ENCODE data around the gene MRPS21.

Gene MRPS21

DNA sequence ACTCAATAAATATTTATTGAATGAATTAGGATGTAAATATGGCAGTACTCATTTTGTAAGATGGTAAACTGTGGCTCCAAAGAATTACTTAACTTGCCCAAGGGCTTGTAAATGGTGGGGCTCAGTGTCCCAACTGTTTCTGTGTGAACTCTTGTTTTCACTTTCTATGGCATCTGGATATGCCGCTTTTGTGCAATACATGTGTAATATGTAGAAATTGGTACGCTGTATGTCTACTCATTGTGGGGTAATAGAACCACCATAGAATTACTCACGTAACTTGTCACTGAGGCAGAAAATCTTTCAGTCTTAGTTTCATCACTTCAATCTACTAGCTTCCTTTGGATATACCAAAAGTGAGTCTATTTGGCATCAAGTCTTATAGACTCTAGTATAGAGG is 28.6 kb downstream of the MRPS21 start:
- Mint-ChIP-seq H3K36me3 (ENCODE audit: low read depth) (peaks cover 27% of the 10 kb centered on the region), H3K4me3 (peak overlapping the region; percentile 98), H3K9me3 (no peaks in the 10 kb centered on the region), H3K4me1 (peaks cover 15% of the 10 kb centered on the region), H3K27me3 (ENCODE audit: low read depth, poor library complexity) (peaks cover 11% of the 10 kb centered on the region), H3K27ac (no peak overlapping the region)
- DNase-seq, result no peak
- TF ChIP-seq CTCF (IDR thresholded peaks at IDR 0.05), result no peak

DNA sequence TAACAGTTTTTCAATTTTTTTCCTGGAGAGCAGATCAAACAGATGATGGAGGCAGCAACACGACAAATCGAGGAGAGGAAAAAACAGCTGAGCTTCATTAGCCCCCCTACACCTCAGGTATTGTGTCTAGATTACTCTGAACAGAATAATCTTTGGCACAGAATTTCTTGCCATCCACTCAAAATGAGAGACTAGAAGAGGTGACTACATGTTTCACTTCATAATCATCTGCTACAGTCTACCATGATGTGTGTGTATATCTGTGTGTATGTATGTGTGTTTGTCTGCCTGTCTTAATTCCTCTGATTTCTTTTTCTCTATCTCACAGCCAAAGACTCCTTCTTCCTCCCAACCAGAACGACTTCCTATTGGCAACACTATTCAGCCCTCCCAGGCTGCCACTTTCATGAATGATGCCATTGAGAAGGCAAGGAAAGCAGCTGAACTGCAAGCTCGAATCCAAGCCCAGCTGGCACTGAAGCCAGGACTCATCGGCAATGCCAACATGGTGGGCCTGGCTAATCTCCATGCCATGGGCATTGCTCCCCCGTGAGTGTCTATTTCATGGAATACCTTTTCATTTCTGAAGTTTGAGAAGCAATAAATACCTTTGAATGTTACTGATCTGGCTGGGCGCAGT is 39.1 kb downstream of the MRPS21 start:
- Mint-ChIP-seq H3K27me3 (ENCODE audit: low read depth, poor library complexity) (no peaks in the 10 kb centered on the region), H3K4me3 (no peak overlapping the region), H3K4me1 (no peaks in the 10 kb centered on the region), H3K27ac (no peak overlapping the region), H3K36me3 (ENCODE audit: low read depth) (peaks cover 78% of the 10 kb centered on the region), H3K9me3 (no peaks in the 10 kb centered on the region)
- no peak for TF ChIP-seq CTCF (IDR thresholded peaks at IDR 0.05)
- DNase-seq, result no peak

DNA sequence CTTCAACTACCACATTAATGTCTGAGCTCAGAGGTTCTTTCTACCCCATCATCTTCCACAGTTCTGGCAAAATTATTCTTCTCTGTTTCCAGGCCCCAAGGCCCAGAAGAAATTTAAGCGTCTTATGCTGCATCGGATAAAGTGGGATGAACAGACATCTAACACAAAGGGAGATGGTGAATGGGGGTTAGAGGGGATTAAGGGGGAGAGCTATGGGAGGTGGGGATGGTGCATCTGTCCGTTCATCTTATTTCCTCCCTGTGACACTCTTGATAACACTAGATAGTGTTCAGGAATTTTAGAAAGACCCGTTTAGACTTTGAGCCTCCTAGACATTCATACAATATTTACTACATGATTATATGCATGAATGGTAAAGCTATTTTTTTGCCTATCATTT is 52.7 kb downstream of the MRPS21 start:
- H3K4me1 Mint-ChIP-seq, result no peaks in the 10 kb centered on the region
- H3K9me3 Mint-ChIP-seq, result no peaks in the 10 kb centered on the region
- TF ChIP-seq CTCF (IDR thresholded peaks at IDR 0.05), result no peak
- peaks cover 74% of the 10 kb centered on the region for H3K36me3 Mint-ChIP-seq (ENCODE audit: low read depth)
- no peak for DNase-seq
- H3K27ac Mint-ChIP-seq, result no peak overlapping the region
- no peak overlapping the region for H3K4me3 Mint-ChIP-seq
- no peaks in the 10 kb centered on the region for H3K27me3 Mint-ChIP-seq (ENCODE audit: low read depth, poor library complexity)

DNA sequence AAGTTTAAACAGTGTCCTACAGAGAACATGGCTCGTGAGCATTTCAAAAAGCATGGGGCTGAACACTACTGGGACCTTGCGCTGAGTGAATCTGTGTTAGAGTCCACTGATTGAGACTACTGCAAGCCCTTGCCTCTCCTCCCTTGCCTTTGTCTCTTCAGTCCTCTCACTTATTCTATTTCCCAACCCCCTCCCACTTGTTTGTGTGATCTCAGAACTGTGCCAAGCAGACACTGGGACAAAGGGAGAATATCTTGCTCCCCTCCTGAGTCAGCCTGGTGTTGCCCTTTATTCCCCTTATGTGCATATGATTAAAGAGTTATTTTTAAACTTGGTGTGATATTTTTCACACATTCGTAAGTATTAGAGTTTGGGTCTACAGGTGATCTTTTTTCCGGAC is 59.2 kb downstream of the MRPS21 start:
- Mint-ChIP-seq H3K9me3 (no peaks in the 10 kb centered on the region), H3K27me3 (ENCODE audit: low read depth, poor library complexity) (peaks cover 5% of the 10 kb centered on the region), H3K36me3 (ENCODE audit: low read depth) (peaks cover 66% of the 10 kb centered on the region), H3K4me1 (no peaks in the 10 kb centered on the region), H3K4me3 (no peak overlapping the region), H3K27ac (no peak overlapping the region)
- DNase-seq, result no peak
- no peak for TF ChIP-seq CTCF (IDR thresholded peaks at IDR 0.05)

Measured in nephron progenitor cell (in vitro differentiated cells).